ENCODE results near the gene CCDC27. TPM values are rescaled to one million over a fixed set of nuclear protein-coding genes. Genes with fewer than 3 reads are reported as not detected.

Gene CCDC27
- total and polyA plus RNA-seq, 8 donors: not detected

GRCh38 chr1:3762873-3763228, 10.6 kb downstream of the CCDC27 start:
- H3K4me3 ChIP-seq: no peak overlapping the region
- H3K4me1 ChIP-seq: no peaks in the 10 kb centered on the region
- 73 to 80% (median 80%) methylated on average over 9 to 12 of the region's 12 CpGs for WGBS, 5 donors
- no peak for DNase-seq
- no peak overlapping the region for H3K27ac ChIP-seq
- TF ChIP-seq EP300 (IDR thresholded peaks at IDR 0.05): no peak
- TF ChIP-seq POLR2AphosphoS5 (IDR thresholded peaks at IDR 0.05): no peak
- TF ChIP-seq CTCF (IDR thresholded peaks at IDR 0.05): no peak
- no peak for TF ChIP-seq POLR2A (IDR thresholded peaks at IDR 0.05)
- intact Hi-C loops (cut with DNase I; ENCODE audit: low total_unique reads): no loop called here
- peaks cover 0 to 61% (median 6%) of the 10 kb centered on the region in 3 donors for H3K27me3 ChIP-seq
- H3K9me3 ChIP-seq: peaks cover 0 to 7% (median 0%) of the 10 kb centered on the region in 4 donors
- no peaks in the 10 kb centered on the region for H3K36me3 ChIP-seq

- Histone ChIP-seq H3K4me3 (no peak overlapping the region), H3K9me3 (peaks cover 0 to 7% (median 0%) of the 10 kb centered on the region in 4 donors), H3K27me3 (peaks cover 0 to 54% (median 6%) of the 10 kb centered on the region in 3 donors), H3K4me1 (no peaks in the 10 kb centered on the region), H3K36me3 (no peaks in the 10 kb centered on the region), H3K27ac (no peak overlapping the region)
- intact Hi-C loops (cut with DNase I; ENCODE audit: low total_unique reads): no loop called here
- TF ChIP-seq POLR2AphosphoS5 (IDR thresholded peaks at IDR 0.05) (no peak), POLR2A (IDR thresholded peaks at IDR 0.05) (no peak), CTCF (IDR thresholded peaks at IDR 0.05) (no peak), EP300 (IDR thresholded peaks at IDR 0.05) (no peak)
- 69 to 74% (median 73%) methylated on average over 22 to 31 of the region's 31 CpGs for WGBS, 5 donors
- no peak for DNase-seq
Measured at GRCh38 chr1:3763351-3764125, 11.3 kb downstream of the CCDC27 start.

- no peaks in the 10 kb centered on the region for H3K9me3 ChIP-seq
- H3K27ac ChIP-seq: no peak overlapping the region
- peaks cover 8 to 16% (median 15%) of the 10 kb centered on the region in 4 donors for H3K4me1 ChIP-seq
- H3K27me3 ChIP-seq: peaks cover 0 to 40% (median 0%) of the 10 kb centered on the region in 3 donors
- H3K36me3 ChIP-seq: no peaks in the 10 kb centered on the region
- DNase-seq: no peak
- no peak overlapping the region for H3K4me3 ChIP-seq
- intact Hi-C loops (cut with DNase I; ENCODE audit: low total_unique reads): no loop called here
- TF ChIP-seq POLR2A (IDR thresholded peaks at IDR 0.05): no peak
- TF ChIP-seq POLR2AphosphoS5 (IDR thresholded peaks at IDR 0.05): no peak
- TF ChIP-seq CTCF (IDR thresholded peaks at IDR 0.05): no peak
- no peak for TF ChIP-seq EP300 (IDR thresholded peaks at IDR 0.05)
- WGBS, 5 donors: 86 to 92% (median 88%) methylated on average over 14 to 17 of the region's 17 CpGs
Measured at GRCh38 chr1:3767328-3767925, 15.2 kb downstream of the CCDC27 start.

GRCh38 chr1:3768811-3769390, 16.7 kb downstream of the CCDC27 start:
- no peak overlapping the region for H3K4me3 ChIP-seq
- 85 to 91% (median 89%) methylated on average over 15 to 22 of the region's 22 CpGs for WGBS, 5 donors
- H3K9me3 ChIP-seq: no peaks in the 10 kb centered on the region
- H3K27me3 ChIP-seq: peaks cover 0 to 31% (median 0%) of the 10 kb centered on the region in 3 donors
- no peaks in the 10 kb centered on the region for H3K36me3 ChIP-seq
- H3K27ac ChIP-seq: no peak overlapping the region
- H3K4me1 ChIP-seq: peaks cover 14 to 30% (median 29%) of the 10 kb centered on the region in 4 donors
- TF ChIP-seq POLR2A (IDR thresholded peaks at IDR 0.05) (no peak), CTCF (IDR thresholded peaks at IDR 0.05) (no peak), EP300 (IDR thresholded peaks at IDR 0.05) (no peak), POLR2AphosphoS5 (IDR thresholded peaks at IDR 0.05) (no peak)
- intact Hi-C loops (cut with DNase I; ENCODE audit: low total_unique reads): no loop called here
- DNase-seq: no peak
